Liver (tissue), 9 donors: ENCODE results near the gene MRPS18A. TPM values are rescaled to one million over a fixed set of nuclear protein-coding genes. Genes with fewer than 3 reads are reported as not detected.

Experiments used
- DNase-seq: peaks from one replicate; pipeline ENCODE4 v3.0.0-alpha.2; 2017; ENCODE audit warnings: low spot score
- H3K27ac ChIP-seq, 2 donors: one replicate each; pipeline ENCODE4 v1.7.0; 2013; ENCODE audit warnings: inconsistent platforms in 2 of 2, low read length in 2 of 2, control low read depth in 1 of 2, low read depth in 1 of 2, mild to moderate bottlenecking in 1 of 2
- H3K27me3 ChIP-seq, 4 donors: one replicate each; pipeline versions ENCODE4 v1.6.1 to v1.7.0; 2013; ENCODE audit warnings: low read length in 3 of 4, inconsistent platforms in 1 of 4, mild to moderate bottlenecking in 1 of 4, moderate library complexity in 1 of 4; ENCODE audit not compliant: control insufficient read depth in 4 of 4, insufficient read depth in 4 of 4
- H3K36me3 ChIP-seq, 4 donors: one replicate each; pipeline versions ENCODE4 v1.6.1 to v1.7.0; 2013; ENCODE audit warnings: low read length in 3 of 4, mild to moderate bottlenecking in 3 of 4, low read depth in 1 of 4, moderate library complexity in 1 of 4; ENCODE audit not compliant: control insufficient read depth in 4 of 4, insufficient read depth in 3 of 4
- H3K4me1 ChIP-seq, 4 donors: one replicate each; pipeline versions ENCODE4 v1.6.1 to v1.7.0; 2013; ENCODE audit warnings: low read length in 3 of 4, mild to moderate bottlenecking in 3 of 4, moderate library complexity in 1 of 4; ENCODE audit not compliant: control insufficient read depth in 4 of 4, insufficient read depth in 4 of 4
- H3K4me3 ChIP-seq, 3 donors: one replicate each; pipeline versions ENCODE4 v1.6.1 to v1.7.0; 2013; ENCODE audit warnings: low read length in 3 of 3, control low read depth in 1 of 3, low read depth in 1 of 3, mild to moderate bottlenecking in 1 of 3
- H3K9ac ChIP-seq, 2 donors: one replicate each; pipeline ENCODE4 v1.7.0; 2013; ENCODE audit warnings: low read length in 2 of 2, mild to moderate bottlenecking in 2 of 2, moderate library complexity in 2 of 2, control low read depth in 1 of 2, low read depth in 1 of 2
- H3K9me3 ChIP-seq, 4 donors: one replicate each; pipeline versions ENCODE4 v1.6.1 to v1.7.0; 2013; ENCODE audit warnings: low read length in 3 of 4; ENCODE audit not compliant: control insufficient read depth in 4 of 4
- EGR1 ChIP-seq, 2 donors: IDR thresholded peaks; 2 replicates each; pipeline ENCODE4 v1.6.1; 2016 to 2018; ENCODE audit warnings: antibody characterized with exemption in 2 of 2, low read depth in 2 of 2
- GABPA ChIP-seq, 2 donors: IDR thresholded peaks in 1 of 2; conservative IDR thresholded peaks in 1 of 2; 2 replicates each; pipeline ENCODE4 v1.6.1; 2016; ENCODE audit warnings: antibody characterized with exemption in 2 of 2, mild to moderate bottlenecking in 1 of 2, moderate library complexity in 1 of 2
- HNF4A ChIP-seq, 2 donors: conservative IDR thresholded peaks; 2 replicates each; pipeline ENCODE4 v1.6.1; 2016; ENCODE audit warnings: antibody characterized with exemption in 2 of 2, mild to moderate bottlenecking in 2 of 2
- HNF4G ChIP-seq: IDR thresholded peaks from 2 replicates; pipeline ENCODE4 v1.6.1; 2016; ENCODE audit warnings: antibody characterized with exemption
- NR2F2 ChIP-seq: IDR thresholded peaks from 2 replicates; pipeline ENCODE4 v1.6.1; 2016; ENCODE audit warnings: antibody characterized with exemption
- RAD21 ChIP-seq, 2 donors: IDR thresholded peaks; 2 replicates each; pipeline ENCODE4 v1.6.1; 2016; ENCODE audit warnings: antibody characterized with exemption in 2 of 2, mild to moderate bottlenecking in 2 of 2
- RXRA ChIP-seq, 2 donors: IDR thresholded peaks; 2 replicates each; pipeline ENCODE4 v1.6.1; 2017 to 2018; ENCODE audit warnings: antibody characterized with exemption in 2 of 2, mild to moderate bottlenecking in 1 of 2
- SP1 ChIP-seq: IDR thresholded peaks from 2 replicates; pipeline ENCODE4 v1.6.1; 2018; ENCODE audit warnings: antibody characterized with exemption, mild to moderate bottlenecking
- TAF1 ChIP-seq: conservative IDR thresholded peaks from 2 replicates; pipeline ENCODE4 v1.6.1; 2016; ENCODE audit warnings: antibody characterized with exemption, mild to moderate bottlenecking
- WGBS: extraction: QIAGEN DNeasy Blood & Tissue Kit; methylation state at CpG from one replicate; pipeline ENCODE4 v1.1.7; 2013; 5-methylcytosine and 5-hydroxymethylcytosine counted together
- polyA plus RNA-seq, 2 donors: library from polyadenylated mRNA; stranded (reverse) in 1 of 2; unstranded in 1 of 2; fragments of 200-250 nt in 1 of 2; fragments of >200 nt in 1 of 2; fragmentation: Nextera tagmentation in 1 of 2; extraction: Ambion mirVana in 1 of 2; gene quantifications; one replicate each; pipeline versions ENCODE4 v1.2.1 to v1.2.3, GENCODE V29; 2013 to 2015
- total RNA-seq, 2 donors: library from RNA; depleted of rRNA; stranded (reverse); fragments of >200 nt; gene quantifications; one replicate each; pipeline ENCODE4 v1.2.3, GENCODE V29; 2014
- TF ChIP-seq, protein P1 (sequence below): IDR thresholded peaks from 2 replicates; pipeline ENCODE4 v1.6.1; 2016; ENCODE audit warnings: antibody characterized with exemption, mild to moderate bottlenecking
- TF ChIP-seq, protein P2 (sequence below): IDR thresholded peaks from 2 replicates; pipeline ENCODE4 v1.6.1; 2016; ENCODE audit warnings: antibody characterized with exemption
- TF ChIP-seq, protein P3 (sequence below): IDR thresholded peaks from 2 replicates; pipeline ENCODE4 v1.6.1; 2016; ENCODE audit warnings: antibody characterized with exemption
- TF ChIP-seq, protein P4 (sequence below): fragments of 150-350 bp; IDR thresholded peaks from 2 replicates; pipeline ENCODE4 v1.5.1; 2017; ENCODE audit warnings: improper control_type of control experiment, low read depth, low read length; ENCODE audit not compliant: missing input control
- TF ChIP-seq, protein P5 (sequence below): IDR thresholded peaks from 2 replicates; pipeline ENCODE4 v1.6.1; 2016; ENCODE audit warnings: antibody characterized with exemption
- donor health status: healthy.
- donor health status: healthy.
- donor health status: healthy.
- donor health status: healthy.
- donor health status: healthy.

MRPS18A gene
- total and polyA plus RNA-seq, 4 donors, result 21.5 to 50.5 (median 35.0) TPM

DNA sequence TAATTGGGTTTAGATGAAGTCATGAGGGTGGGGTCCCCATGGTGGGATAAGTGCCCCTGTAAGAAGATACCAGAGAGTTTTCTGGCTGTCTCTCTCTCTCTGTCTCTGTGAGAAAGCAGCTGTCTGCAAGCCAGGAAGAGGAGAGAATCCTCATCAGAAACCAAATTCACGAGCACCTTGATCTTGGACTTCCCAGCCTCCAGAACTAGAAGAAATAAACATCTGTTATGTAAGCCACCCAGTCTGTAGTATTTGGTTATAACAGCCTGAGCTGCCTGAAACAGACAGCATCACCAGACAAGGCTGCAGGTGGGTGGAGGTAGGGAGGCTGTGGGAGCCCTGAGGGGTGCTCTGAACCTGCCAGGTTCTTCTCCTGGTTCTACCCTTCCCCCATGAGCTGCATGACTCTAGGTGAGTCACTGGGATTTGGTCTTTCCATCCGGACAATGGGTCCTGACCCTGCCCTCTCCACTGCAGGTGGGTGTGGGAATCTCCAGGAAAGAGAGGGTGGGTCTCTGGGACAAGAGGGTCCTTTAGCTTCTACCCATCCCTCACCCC is 48.1 kb upstream of the MRPS18A start:
- DNase-seq, result no peak
- 91% methylated on average over 2 of the region's 2 CpGs for WGBS
- no peak overlapping the region for H3K27ac ChIP-seq
- H3K4me3 ChIP-seq, result no peak overlapping the region
- no peaks in the 10 kb centered on the region for H3K27me3 ChIP-seq
- peaks cover 0 to 4% (median 0%) of the 10 kb centered on the region in 4 donors for H3K9me3 ChIP-seq
- H3K36me3 ChIP-seq, result no peaks in the 10 kb centered on the region
- H3K4me1 ChIP-seq, result no peaks in the 10 kb centered on the region
- TF ChIP-seq, protein P1, sequence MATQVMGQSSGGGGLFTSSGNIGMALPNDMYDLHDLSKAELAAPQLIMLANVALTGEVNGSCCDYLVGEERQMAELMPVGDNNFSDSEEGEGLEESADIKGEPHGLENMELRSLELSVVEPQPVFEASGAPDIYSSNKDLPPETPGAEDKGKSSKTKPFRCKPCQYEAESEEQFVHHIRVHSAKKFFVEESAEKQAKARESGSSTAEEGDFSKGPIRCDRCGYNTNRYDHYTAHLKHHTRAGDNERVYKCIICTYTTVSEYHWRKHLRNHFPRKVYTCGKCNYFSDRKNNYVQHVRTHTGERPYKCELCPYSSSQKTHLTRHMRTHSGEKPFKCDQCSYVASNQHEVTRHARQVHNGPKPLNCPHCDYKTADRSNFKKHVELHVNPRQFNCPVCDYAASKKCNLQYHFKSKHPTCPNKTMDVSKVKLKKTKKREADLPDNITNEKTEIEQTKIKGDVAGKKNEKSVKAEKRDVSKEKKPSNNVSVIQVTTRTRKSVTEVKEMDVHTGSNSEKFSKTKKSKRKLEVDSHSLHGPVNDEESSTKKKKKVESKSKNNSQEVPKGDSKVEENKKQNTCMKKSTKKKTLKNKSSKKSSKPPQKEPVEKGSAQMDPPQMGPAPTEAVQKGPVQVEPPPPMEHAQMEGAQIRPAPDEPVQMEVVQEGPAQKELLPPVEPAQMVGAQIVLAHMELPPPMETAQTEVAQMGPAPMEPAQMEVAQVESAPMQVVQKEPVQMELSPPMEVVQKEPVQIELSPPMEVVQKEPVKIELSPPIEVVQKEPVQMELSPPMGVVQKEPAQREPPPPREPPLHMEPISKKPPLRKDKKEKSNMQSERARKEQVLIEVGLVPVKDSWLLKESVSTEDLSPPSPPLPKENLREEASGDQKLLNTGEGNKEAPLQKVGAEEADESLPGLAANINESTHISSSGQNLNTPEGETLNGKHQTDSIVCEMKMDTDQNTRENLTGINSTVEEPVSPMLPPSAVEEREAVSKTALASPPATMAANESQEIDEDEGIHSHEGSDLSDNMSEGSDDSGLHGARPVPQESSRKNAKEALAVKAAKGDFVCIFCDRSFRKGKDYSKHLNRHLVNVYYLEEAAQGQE, result no peak
- TF ChIP-seq NR2F2 (no peak), TAF1 (no peak)
- no peak overlapping the region for H3K9ac ChIP-seq

DNA sequence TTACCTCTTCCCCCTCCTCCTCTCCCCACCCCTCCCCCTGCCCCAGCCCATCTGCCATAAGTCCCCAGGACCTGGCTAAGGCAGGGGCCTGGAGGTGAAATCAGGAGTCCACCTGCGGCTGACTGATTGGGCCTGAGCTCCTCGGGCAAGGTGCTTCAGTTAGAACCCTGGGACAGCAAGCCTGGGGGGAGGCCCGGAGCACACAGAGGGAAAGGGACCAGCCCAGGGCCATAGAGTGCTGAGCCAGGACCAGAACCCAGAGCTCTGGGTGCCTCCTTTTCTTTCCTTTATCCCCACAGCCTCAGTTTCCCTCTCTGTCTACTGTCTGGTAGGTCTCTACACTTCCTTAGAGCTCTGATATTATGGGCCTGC is 46.7 kb upstream of the MRPS18A start:
- H3K9me3 ChIP-seq, result peaks cover 0 to 8% (median 0%) of the 10 kb centered on the region in 4 donors
- H3K27ac ChIP-seq, result no peak overlapping the region
- H3K27me3 ChIP-seq, result no peaks in the 10 kb centered on the region
- no peak overlapping the region for H3K9ac ChIP-seq
- TF ChIP-seq RAD21 (IDR thresholded peaks at IDR 0.05) (no peak), GABPA (IDR thresholded peaks at IDR 0.05 in 1 of 2, conservative IDR thresholded peaks at IDR 0.05 in 1 of 2) (no peak), SP1 (no peak)
- H3K4me1 ChIP-seq, result no peaks in the 10 kb centered on the region
- no peak overlapping the region for H3K4me3 ChIP-seq
- no peaks in the 10 kb centered on the region for H3K36me3 ChIP-seq
- DNase-seq, result no peak
- 91% methylated on average over 3 of the region's 3 CpGs for WGBS

DNA sequence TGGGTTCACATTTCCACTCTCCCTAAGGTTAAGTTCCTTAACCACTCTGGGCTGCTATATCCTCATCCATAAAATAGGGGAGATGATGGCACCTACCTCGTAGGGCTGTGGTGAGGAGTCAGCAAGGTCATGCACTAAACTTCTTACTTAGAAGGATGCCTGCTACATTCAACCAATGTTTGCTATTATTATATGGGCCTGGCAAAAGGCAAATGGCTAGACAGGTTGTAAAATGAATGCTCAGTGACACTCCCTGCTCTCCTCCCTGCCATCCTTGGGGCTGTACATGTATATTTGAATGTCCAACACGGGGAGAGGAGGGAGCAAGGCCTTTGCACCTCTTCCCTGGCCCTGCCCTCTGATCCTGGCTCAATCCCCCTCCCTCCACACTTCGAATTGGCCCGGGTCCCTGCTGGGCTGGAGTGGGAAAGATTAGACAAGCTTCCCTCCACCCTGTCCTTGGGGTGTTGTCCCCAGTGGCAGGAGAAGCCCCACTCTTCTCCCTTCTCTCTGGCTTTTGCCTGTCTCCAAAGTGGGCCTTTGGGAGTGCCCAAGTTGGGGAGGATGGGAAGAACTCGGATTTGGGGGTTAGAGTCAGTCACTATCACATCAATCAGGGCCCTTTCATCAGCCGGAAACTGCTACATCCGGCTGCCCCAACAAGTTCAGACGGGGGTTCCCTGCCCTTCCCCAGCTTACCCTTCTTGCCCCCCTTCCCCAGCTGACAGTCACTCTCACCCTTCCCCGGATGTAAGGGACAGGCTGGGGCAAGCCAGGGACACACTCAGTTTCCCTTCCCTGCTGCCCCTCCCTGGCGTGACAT is 46.1 kb upstream of the MRPS18A start:
- no peak for DNase-seq
- peaks cover 0 to 8% (median 0%) of the 10 kb centered on the region in 4 donors for H3K9me3 ChIP-seq
- H3K27ac ChIP-seq, result no peak overlapping the region
- H3K4me1 ChIP-seq, result no peaks in the 10 kb centered on the region
- 60% methylated on average over 10 of the region's 10 CpGs for WGBS
- H3K27me3 ChIP-seq, result no peaks in the 10 kb centered on the region
- H3K4me3 ChIP-seq, result no peak overlapping the region
- H3K9ac ChIP-seq, result no peak overlapping the region
- TF ChIP-seq HNF4A (conservative IDR thresholded peaks at IDR 0.05), result no peak
- H3K36me3 ChIP-seq, result no peaks in the 10 kb centered on the region

DNA sequence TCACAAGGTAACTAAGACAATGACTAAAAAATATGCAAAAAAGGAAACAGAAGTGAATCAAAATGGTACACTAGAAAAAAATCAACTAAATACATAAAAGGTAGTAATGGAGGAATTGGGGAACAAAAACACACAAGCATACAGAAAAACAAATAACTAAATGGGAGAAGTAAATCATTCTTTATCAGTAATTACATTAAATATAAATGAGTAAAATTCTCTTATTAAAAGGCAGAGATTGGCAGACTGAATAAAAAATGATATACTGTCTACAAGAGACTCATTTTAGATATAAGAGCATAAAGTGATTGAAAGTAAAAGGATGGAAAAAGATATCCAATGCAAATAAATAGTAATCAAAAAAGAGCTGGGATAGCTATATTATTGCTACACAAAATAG is 43.0 kb upstream of the MRPS18A start:
- no peak overlapping the region for H3K27ac ChIP-seq
- no peak for TF ChIP-seq HNF4G
- no peak for TF ChIP-seq RXRA (IDR thresholded peaks at IDR 0.05)
- TF ChIP-seq RAD21 (IDR thresholded peaks at IDR 0.05), result no peak
- TF ChIP-seq HNF4A (conservative IDR thresholded peaks at IDR 0.05), result no peak
- TF ChIP-seq, protein P2, sequence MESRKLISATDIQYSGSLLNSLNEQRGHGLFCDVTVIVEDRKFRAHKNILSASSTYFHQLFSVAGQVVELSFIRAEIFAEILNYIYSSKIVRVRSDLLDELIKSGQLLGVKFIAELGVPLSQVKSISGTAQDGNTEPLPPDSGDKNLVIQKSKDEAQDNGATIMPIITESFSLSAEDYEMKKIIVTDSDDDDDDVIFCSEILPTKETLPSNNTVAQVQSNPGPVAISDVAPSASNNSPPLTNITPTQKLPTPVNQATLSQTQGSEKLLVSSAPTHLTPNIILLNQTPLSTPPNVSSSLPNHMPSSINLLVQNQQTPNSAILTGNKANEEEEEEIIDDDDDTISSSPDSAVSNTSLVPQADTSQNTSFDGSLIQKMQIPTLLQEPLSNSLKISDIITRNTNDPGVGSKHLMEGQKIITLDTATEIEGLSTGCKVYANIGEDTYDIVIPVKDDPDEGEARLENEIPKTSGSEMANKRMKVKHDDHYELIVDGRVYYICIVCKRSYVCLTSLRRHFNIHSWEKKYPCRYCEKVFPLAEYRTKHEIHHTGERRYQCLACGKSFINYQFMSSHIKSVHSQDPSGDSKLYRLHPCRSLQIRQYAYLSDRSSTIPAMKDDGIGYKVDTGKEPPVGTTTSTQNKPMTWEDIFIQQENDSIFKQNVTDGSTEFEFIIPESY, result no peak
- no peak for TF ChIP-seq SP1
- TF ChIP-seq, protein P3, sequence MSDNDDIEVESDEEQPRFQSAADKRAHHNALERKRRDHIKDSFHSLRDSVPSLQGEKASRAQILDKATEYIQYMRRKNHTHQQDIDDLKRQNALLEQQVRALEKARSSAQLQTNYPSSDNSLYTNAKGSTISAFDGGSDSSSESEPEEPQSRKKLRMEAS, result no peak
- no peak for TF ChIP-seq GABPA (IDR thresholded peaks at IDR 0.05 in 1 of 2, conservative IDR thresholded peaks at IDR 0.05 in 1 of 2)
- no peak for TF ChIP-seq EGR1 (IDR thresholded peaks at IDR 0.05; ENCODE audit: low read depth in 2 of 2)
- TF ChIP-seq, protein P4, sequence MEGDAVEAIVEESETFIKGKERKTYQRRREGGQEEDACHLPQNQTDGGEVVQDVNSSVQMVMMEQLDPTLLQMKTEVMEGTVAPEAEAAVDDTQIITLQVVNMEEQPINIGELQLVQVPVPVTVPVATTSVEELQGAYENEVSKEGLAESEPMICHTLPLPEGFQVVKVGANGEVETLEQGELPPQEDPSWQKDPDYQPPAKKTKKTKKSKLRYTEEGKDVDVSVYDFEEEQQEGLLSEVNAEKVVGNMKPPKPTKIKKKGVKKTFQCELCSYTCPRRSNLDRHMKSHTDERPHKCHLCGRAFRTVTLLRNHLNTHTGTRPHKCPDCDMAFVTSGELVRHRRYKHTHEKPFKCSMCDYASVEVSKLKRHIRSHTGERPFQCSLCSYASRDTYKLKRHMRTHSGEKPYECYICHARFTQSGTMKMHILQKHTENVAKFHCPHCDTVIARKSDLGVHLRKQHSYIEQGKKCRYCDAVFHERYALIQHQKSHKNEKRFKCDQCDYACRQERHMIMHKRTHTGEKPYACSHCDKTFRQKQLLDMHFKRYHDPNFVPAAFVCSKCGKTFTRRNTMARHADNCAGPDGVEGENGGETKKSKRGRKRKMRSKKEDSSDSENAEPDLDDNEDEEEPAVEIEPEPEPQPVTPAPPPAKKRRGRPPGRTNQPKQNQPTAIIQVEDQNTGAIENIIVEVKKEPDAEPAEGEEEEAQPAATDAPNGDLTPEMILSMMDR, result no peak
- TF ChIP-seq, protein P5, sequence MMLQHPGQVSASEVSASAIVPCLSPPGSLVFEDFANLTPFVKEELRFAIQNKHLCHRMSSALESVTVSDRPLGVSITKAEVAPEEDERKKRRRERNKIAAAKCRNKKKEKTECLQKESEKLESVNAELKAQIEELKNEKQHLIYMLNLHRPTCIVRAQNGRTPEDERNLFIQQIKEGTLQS, result no peak

More for the DNA sequence above, 43.0 kb upstream of the MRPS18A start:
- DNase-seq, result no peak
- Histone ChIP-seq H3K27me3 (no peaks in the 10 kb centered on the region), H3K9ac (no peak overlapping the region), H3K36me3 (no peaks in the 10 kb centered on the region), H3K9me3 (peaks cover 0 to 8% (median 0%) of the 10 kb centered on the region in 4 donors), H3K4me3 (no peak overlapping the region), H3K4me1 (no peaks in the 10 kb centered on the region)
